Osteocyte (in vitro differentiated cells): ENCODE measurements around the gene EFNA1. TPM values are rescaled to one million over a fixed set of nuclear protein-coding genes. Genes with fewer than 3 reads are reported as not detected.
A peak's percentile ranks its signal among the peaks of the same experiment; 100 is the strongest.
"Not testable (repeated sequence)": the region's sequence is repeated elsewhere in the genome, so short reads cannot be mapped to it uniquely, and the experiment has no call there.

ENCODE experiments used
- DNase-seq: peaks from one replicate; pipeline ENCODE4 v3.0.0; 2021; ENCODE audit warnings: mixed read lengths; ENCODE audit not compliant: unreplicated experiment; ENCODE audit errors: extremely low spot score
- H3K27ac Mint-ChIP-seq: one replicate; pipeline ENCODE4 v1.8.0; 2021; ENCODE audit warnings: mild to moderate bottlenecking, mixed read lengths; ENCODE audit not compliant: unreplicated experiment
- H3K27me3 Mint-ChIP-seq: one replicate; pipeline ENCODE4 v1.8.0; 2021; ENCODE audit warnings: mixed read lengths; ENCODE audit not compliant: unreplicated experiment
- H3K36me3 Mint-ChIP-seq: one replicate; pipeline ENCODE4 v1.8.0; 2021; ENCODE audit warnings: mixed read lengths; ENCODE audit not compliant: unreplicated experiment
- H3K4me1 Mint-ChIP-seq: one replicate; pipeline ENCODE4 v1.8.0; 2021; ENCODE audit warnings: mixed read lengths; ENCODE audit not compliant: unreplicated experiment
- H3K4me3 Mint-ChIP-seq: one replicate; pipeline ENCODE4 v1.8.0; 2021; ENCODE audit warnings: mild to moderate bottlenecking, moderate library complexity, mixed read lengths; ENCODE audit not compliant: unreplicated experiment
- H3K9me3 Mint-ChIP-seq: one replicate; pipeline ENCODE4 v1.8.0; 2021; ENCODE audit warnings: mixed read lengths; ENCODE audit not compliant: unreplicated experiment
- CTCF ChIP-seq: fragments of 200-600 bp; sonication (generic); IDR thresholded peaks from 2 replicates; pipeline ENCODE4 v1.5.0; 2021; ENCODE audit warnings: antibody characterized with exemption, mild to moderate bottlenecking, moderate library complexity
- total RNA-seq: library from RNA; stranded (reverse); gene quantifications from 2 replicates; pipeline ENCODE4 v1.2.1, GENCODE V29; 2021

Gene EFNA1
- total RNA-seq, 1 donor from 2014 or later = 31.3 TPM

- peaks cover 9% of the 10 kb centered on the region for H3K4me1 Mint-ChIP-seq
- H3K9me3 Mint-ChIP-seq = no peaks in the 10 kb centered on the region
- no peak for TF ChIP-seq CTCF
- DNase-seq = no peak
- no peak overlapping the region for H3K4me3 Mint-ChIP-seq
- no peak overlapping the region for H3K27ac Mint-ChIP-seq
- peaks cover 11% of the 10 kb centered on the region for H3K36me3 Mint-ChIP-seq
- no peaks in the 10 kb centered on the region for H3K27me3 Mint-ChIP-seq
Measured at GRCh38 chr1:155166471-155167165, 38.9 kb downstream of the EFNA1 start.

DNA sequence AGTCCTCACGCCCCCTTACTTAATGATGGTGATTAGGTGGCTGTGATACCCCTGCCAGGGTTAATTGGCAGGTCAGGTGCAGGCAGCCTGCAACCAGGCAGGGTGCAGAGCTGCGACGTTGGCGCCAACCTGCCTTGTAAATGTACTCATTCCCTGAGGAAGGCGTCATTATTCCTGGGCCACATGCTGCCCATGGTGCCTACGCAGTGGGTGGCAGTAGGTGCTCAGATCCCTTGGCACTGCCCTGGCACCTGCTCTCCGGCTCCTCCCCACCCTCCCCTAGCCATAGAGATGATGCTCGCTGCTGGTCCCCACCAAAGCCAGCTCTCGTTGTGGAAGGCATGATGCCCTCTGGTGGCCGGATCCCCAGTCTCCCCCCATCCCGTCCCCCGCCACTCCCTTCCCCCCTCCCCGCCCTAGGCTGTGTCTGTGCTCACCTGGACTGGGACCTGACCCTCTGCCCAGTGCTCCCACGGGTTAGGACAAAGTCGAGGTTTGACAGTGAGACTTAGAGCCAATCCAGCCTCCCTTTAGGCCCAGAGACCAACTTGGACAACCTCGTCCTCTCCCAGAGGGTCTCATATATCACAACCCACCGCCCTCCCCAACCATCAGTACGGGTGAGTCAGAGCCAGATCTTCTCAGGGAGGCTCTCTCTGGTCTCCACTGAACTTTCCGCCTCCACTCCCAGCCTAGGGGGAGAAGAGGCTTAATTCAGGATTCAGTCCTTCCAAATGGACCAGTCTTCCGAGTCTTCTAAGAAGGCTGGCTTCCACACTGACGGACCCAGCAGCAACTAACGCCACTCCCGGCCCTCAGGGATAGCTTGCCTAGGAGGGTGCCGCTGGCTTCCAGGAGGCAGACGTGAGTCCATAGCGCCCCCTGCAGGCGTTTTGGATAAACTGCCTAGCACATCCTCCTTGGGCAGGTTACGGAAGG is 39.8 kb downstream of the EFNA1 start:
- peak overlapping the region; percentile 58 for H3K4me3 Mint-ChIP-seq
- peaks cover 11% of the 10 kb centered on the region for H3K36me3 Mint-ChIP-seq
- peaks cover 16% of the 10 kb centered on the region for H3K4me1 Mint-ChIP-seq
- TF ChIP-seq CTCF = peak; percentile 85
- peak; percentile 94 for DNase-seq
- H3K27ac Mint-ChIP-seq = peak overlapping the region; percentile 65
- no peaks in the 10 kb centered on the region for H3K27me3 Mint-ChIP-seq
- no peaks in the 10 kb centered on the region for H3K9me3 Mint-ChIP-seq

DNA sequence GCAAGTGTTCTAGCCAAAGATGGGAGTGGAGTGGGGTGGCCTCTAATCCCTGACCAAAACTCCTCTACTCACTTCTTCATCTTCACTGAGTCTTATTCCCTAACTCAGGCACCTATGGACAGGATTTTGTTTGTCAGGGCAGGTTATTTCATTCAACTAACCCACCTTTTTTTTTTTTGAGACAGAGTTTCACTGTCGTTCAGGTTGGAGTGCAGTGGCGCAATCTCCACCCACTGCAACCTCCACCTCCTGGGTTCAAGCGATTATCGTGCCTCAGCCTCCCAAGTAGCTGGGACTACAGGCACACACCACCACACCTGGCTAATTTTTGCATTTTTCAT is 40.4 kb downstream of the EFNA1 start:
- DNase-seq, H3K27ac Mint-ChIP-seq, H3K9me3 Mint-ChIP-seq, H3K27me3 Mint-ChIP-seq, H3K4me3 Mint-ChIP-seq: not testable (repeated sequence)
- Mint-ChIP-seq H3K36me3 (peaks cover 11% of the 10 kb centered on the region), H3K4me1 (peaks cover 19% of the 10 kb centered on the region)

- no peak for TF ChIP-seq CTCF
Measured at GRCh38 chr1:155168456-155169210, 41.0 kb downstream of the EFNA1 start.

GRCh38 chr1:155169541-155169940 is 41.9 kb downstream of the EFNA1 start:
- peaks cover 29% of the 10 kb centered on the region for H3K4me1 Mint-ChIP-seq
- no peaks in the 10 kb centered on the region for H3K27me3 Mint-ChIP-seq
- no peak for DNase-seq
- peaks cover 11% of the 10 kb centered on the region for H3K36me3 Mint-ChIP-seq
- no peak for TF ChIP-seq CTCF
- no peaks in the 10 kb centered on the region for H3K9me3 Mint-ChIP-seq
- no peak overlapping the region for H3K27ac Mint-ChIP-seq
- H3K4me3 Mint-ChIP-seq = no peak overlapping the region

More at GRCh38 chr1:155168456-155169210, 41.0 kb downstream of the EFNA1 start:
- Mint-ChIP-seq H3K27me3 (no peaks in the 10 kb centered on the region), H3K36me3 (peaks cover 11% of the 10 kb centered on the region), H3K9me3 (no peaks in the 10 kb centered on the region), H3K27ac (no peak overlapping the region), H3K4me1 (peaks cover 24% of the 10 kb centered on the region), H3K4me3 (no peak overlapping the region)
- no peak for DNase-seq
